ENCODE results near the gene CD163L1. TPM values are rescaled to one million over a fixed set of nuclear protein-coding genes. Genes with fewer than 3 reads are reported as not detected.

The CD163L1 gene
- total and polyA plus RNA-seq, 9 of the 15 experiments (the other 6 are each of a cell fraction or from before 2014, with no cell fraction given), result 0.54 to 9.2 (median 2.0) TPM

GRCh38 chr12:7439579-7440505, 4.1 kb downstream of the CD163L1 start (continued):
- TF ChIP-seq NR2F6 (CRISPR knock-in tag; IDR thresholded peaks at IDR 0.05) (no peak), CCAR2 (IDR thresholded peaks at IDR 0.05; ENCODE audit: low read depth, low read length) (no peak), NFIC (IDR thresholded peaks at IDR 0.05) (no peak), CCNT2 (IDR thresholded peaks at IDR 0.05; ENCODE audit: borderline replicate concordance, extremely low read depth, insufficient read length, low read depth, low read length) (peak; percentile 48), PRDM10 (IDR thresholded peaks at IDR 0.05; ENCODE audit: partially characterized antibody) (peak; percentile 27), CBFA2T2 (conservative IDR thresholded peaks at IDR 0.05) (no peak), ESRRB (CRISPR knock-in tag; IDR thresholded peaks at IDR 0.05; ENCODE audit: borderline replicate concordance) (no peak), FOXA1 (IDR thresholded peaks at IDR 0.05; ENCODE audit: borderline replicate concordance) (no peak), GABPB2 (CRISPR knock-in tag; conservative IDR thresholded peaks at IDR 0.05) (no peak), ZBED1 (IDR thresholded peaks at IDR 0.05) (peak; percentile 74; the same call in 1 of the 2 replicates), PRPF4 (IDR thresholded peaks at IDR 0.05; ENCODE audit: insufficient read depth, low read depth, low read length, poor library complexity, severe bottlenecking) (no peak), NFXL1 (CRISPR knock-in tag; IDR thresholded peaks at IDR 0.05) (no peak), TARDBP (IDR thresholded peaks at IDR 0.05) (0 out of 2 replicates have a peak, but pooled peaks have one; percentile 44), ELF1 (tag; IDR thresholded peaks at IDR 0.05) (peak; percentile 82), SMC3 (conservative IDR thresholded peaks at IDR 0.05; ENCODE audit: insufficient read depth, low read depth, low read length) (no peak), ZBTB34 (CRISPR knock-in tag; IDR thresholded peaks at IDR 0.05) (no peak), SIX5 (IDR thresholded peaks at IDR 0.05; ENCODE audit: borderline replicate concordance in 1 of 2, insufficient read depth in 1 of 2, low read depth in 1 of 2, low read length in 2 of 2) (no peak), ZNF263 (CRISPR knock-in tag; IDR thresholded peaks at IDR 0.05; ENCODE audit: borderline replicate concordance) (peak; percentile 92), ADNP (tag; IDR thresholded peaks at IDR 0.05) (no peak)
- TF ChIP-seq, protein P1, sequence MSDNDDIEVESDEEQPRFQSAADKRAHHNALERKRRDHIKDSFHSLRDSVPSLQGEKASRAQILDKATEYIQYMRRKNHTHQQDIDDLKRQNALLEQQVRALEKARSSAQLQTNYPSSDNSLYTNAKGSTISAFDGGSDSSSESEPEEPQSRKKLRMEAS (CRISPR knock-in tag; IDR thresholded peaks at IDR 0.05), result peak; percentile 82
- TF ChIP-seq, protein P2, sequence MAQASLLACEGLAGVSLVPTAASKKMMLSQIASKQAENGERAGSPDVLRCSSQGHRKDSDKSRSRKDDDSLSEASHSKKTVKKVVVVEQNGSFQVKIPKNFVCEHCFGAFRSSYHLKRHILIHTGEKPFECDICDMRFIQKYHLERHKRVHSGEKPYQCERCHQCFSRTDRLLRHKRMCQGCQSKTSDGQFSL (CRISPR knock-in tag; IDR thresholded peaks at IDR 0.05), result peak; percentile 62; the same call in 1 of the 2 replicates
- TF ChIP-seq, protein P2 (tag; IDR thresholded peaks at IDR 0.05), result peak in 1 of 2 experiments; percentile 39; a peak in 1 of 4 replicates

Data from K562 (cell line).